Measurements from ENCODE around the gene MOXD1. TPM values are rescaled to one million over a fixed set of nuclear protein-coding genes. Genes with fewer than 3 reads are reported as not detected.

Gene MOXD1
- total RNA-seq, 4 donors from 2014 or later = 20.3 to 37.3 (median 33.2) TPM

GRCh38 chr6:132289756-132290155, 111.5 kb downstream of the MOXD1 start:
- ATAC-seq = no peak

GRCh38 chr6:132287101-132287500, 114.2 kb downstream of the MOXD1 start:
- Histone ChIP-seq H3K36me3 (no peaks in the 10 kb centered on the region), H3K27me3 (no peaks in the 10 kb centered on the region), H3K27ac (no peak overlapping the region), H3K9me3 (no peaks in the 10 kb centered on the region), H3K4me3 (no peak overlapping the region), H3K4me1 (no peaks in the 10 kb centered on the region)
- WGBS, 2 donors (ENCODE audit: low coverage in 1 of 2) = 67 to 73% methylated on average over 1 of the region's 1 CpG
- no peak for ATAC-seq
- no peak for TF ChIP-seq CTCF (IDR thresholded peaks at IDR 0.05)
- no peak for TF ChIP-seq POLR2A (IDR thresholded peaks at IDR 0.05)

More at GRCh38 chr6:132289756-132290155, 111.5 kb downstream of the MOXD1 start:
- TF ChIP-seq POLR2A (IDR thresholded peaks at IDR 0.05) (no peak), EP300 (IDR thresholded peaks at IDR 0.05) (no peak), CTCF (IDR thresholded peaks at IDR 0.05) (no peak), POLR2AphosphoS5 (IDR thresholded peaks at IDR 0.05) (no peak)
- Histone ChIP-seq H3K27ac (no peak overlapping the region), H3K36me3 (no peaks in the 10 kb centered on the region), H3K9me3 (no peaks in the 10 kb centered on the region), H3K4me3 (no peak overlapping the region), H3K4me1 (no peaks in the 10 kb centered on the region), H3K27me3 (no peaks in the 10 kb centered on the region)
- 41 to 100% methylated on average over 1 to 3 of the region's 3 CpGs for WGBS, 2 donors (ENCODE audit: low coverage in 1 of 2)

GRCh38 chr6:132286298-132287019, 114.8 kb downstream of the MOXD1 start:
- no peak for TF ChIP-seq POLR2AphosphoS5 (IDR thresholded peaks at IDR 0.05)
- H3K9me3 ChIP-seq = no peaks in the 10 kb centered on the region
- no peak overlapping the region for H3K27ac ChIP-seq
- no peaks in the 10 kb centered on the region for H3K27me3 ChIP-seq
- 83 to 85% methylated on average over 5 of the region's 5 CpGs for WGBS, 2 donors (ENCODE audit: low coverage in 1 of 2)
- no peak overlapping the region for H3K4me3 ChIP-seq
- no peaks in the 10 kb centered on the region for H3K36me3 ChIP-seq
- H3K4me1 ChIP-seq = no peaks in the 10 kb centered on the region
- ATAC-seq = no peak

- H3K9me3 ChIP-seq = no peaks in the 10 kb centered on the region
- H3K27me3 ChIP-seq = no peaks in the 10 kb centered on the region
- TF ChIP-seq EP300 (IDR thresholded peaks at IDR 0.05) (no peak), CTCF (IDR thresholded peaks at IDR 0.05) (no peak), POLR2AphosphoS5 (IDR thresholded peaks at IDR 0.05) (no peak), POLR2A (IDR thresholded peaks at IDR 0.05) (no peak)
- no peaks in the 10 kb centered on the region for H3K4me1 ChIP-seq
- no peak for ATAC-seq
- 86 to 88% methylated on average over 11 of the region's 11 CpGs for WGBS, 2 donors (ENCODE audit: low coverage in 1 of 2)
- no peaks in the 10 kb centered on the region for H3K36me3 ChIP-seq
- H3K27ac ChIP-seq = no peak overlapping the region
- no peak overlapping the region for H3K4me3 ChIP-seq
These were observed 116.1 kb downstream of the MOXD1 start for GRCh38 chr6:132285004-132285780.

GRCh38 chr6:132282696-132283095, 118.6 kb downstream of the MOXD1 start:
- Histone ChIP-seq H3K4me1 (no peaks in the 10 kb centered on the region), H3K4me3 (no peak overlapping the region), H3K36me3 (no peaks in the 10 kb centered on the region), H3K9me3 (no peaks in the 10 kb centered on the region), H3K27me3 (no peaks in the 10 kb centered on the region), H3K27ac (no peak overlapping the region)
- WGBS, 2 donors (ENCODE audit: low coverage in 1 of 2) = 79 to 88% methylated on average over 7 of the region's 7 CpGs
- no peak for ATAC-seq
- no peak for TF ChIP-seq POLR2AphosphoS5 (IDR thresholded peaks at IDR 0.05)
- no peak for TF ChIP-seq EP300 (IDR thresholded peaks at IDR 0.05)
- TF ChIP-seq POLR2A (IDR thresholded peaks at IDR 0.05) = no peak
- TF ChIP-seq CTCF (IDR thresholded peaks at IDR 0.05) = no peak

Data from gastroesophageal sphincter (tissue), 4 donors.